Left ventricle myocardium inferior (tissue), 1 donor: ENCODE data around the gene RAPGEF3. TPM values are rescaled to one million over a fixed set of nuclear protein-coding genes. Genes with fewer than 3 reads are reported as not detected.

Experiments
- total RNA-seq: library from RNA; stranded (reverse); fragmentation: NEBNext Ultra II Directional; extraction: Animal tissue kit (Norgen Biotek cat#: 25700); gene quantifications from one replicate; pipeline ENCODE4 v1.2.1, GENCODE V29; 2021
- donor health status: DM: no; HTN: yes; CAD: no; lungs with severe emphysema.

Gene RAPGEF3
- total RNA-seq, 1 donor from 2014 or later, result 34.8 TPM

Other genes with a start within 250 kb of the RAPGEF3 start
- 24.2 TPM for gene RPAP3, start 52.9 kb downstream of the RAPGEF3 start, total RNA-seq
- 0.49 TPM for gene ENDOU, start 33.4 kb downstream of the RAPGEF3 start, total RNA-seq
- 25.3 TPM for gene SLC48A1, start 14.4 kb upstream of the RAPGEF3 start, total RNA-seq
- gene HDAC7, start 61.0 kb upstream of the RAPGEF3 start, total RNA-seq, result 47.1 TPM
- gene VDR, start 146.1 kb upstream of the RAPGEF3 start, total RNA-seq, result 0.33 TPM
- 48.1 TPM for gene TMEM106C, start 204.7 kb upstream of the RAPGEF3 start, total RNA-seq
- not detected for gene COL2A1, start 245.6 kb upstream of the RAPGEF3 start, total RNA-seq